HG02798 (cell line): ENCODE measurements around the gene RNH1.
"Not testable (repeated sequence)": the region's sequence is repeated elsewhere in the genome, so short reads cannot be mapped to it uniquely, and the experiment has no call there.

ENCODE experiments used
- ATAC-seq: cut with Tn5 transposase; IDR thresholded peaks from one replicate; pipeline ENCODE4 v1.9.1; 2021; ENCODE audit warnings: mild to moderate bottlenecking; ENCODE audit not compliant: unreplicated experiment, poor library complexity

The RNH1 gene

DNA sequence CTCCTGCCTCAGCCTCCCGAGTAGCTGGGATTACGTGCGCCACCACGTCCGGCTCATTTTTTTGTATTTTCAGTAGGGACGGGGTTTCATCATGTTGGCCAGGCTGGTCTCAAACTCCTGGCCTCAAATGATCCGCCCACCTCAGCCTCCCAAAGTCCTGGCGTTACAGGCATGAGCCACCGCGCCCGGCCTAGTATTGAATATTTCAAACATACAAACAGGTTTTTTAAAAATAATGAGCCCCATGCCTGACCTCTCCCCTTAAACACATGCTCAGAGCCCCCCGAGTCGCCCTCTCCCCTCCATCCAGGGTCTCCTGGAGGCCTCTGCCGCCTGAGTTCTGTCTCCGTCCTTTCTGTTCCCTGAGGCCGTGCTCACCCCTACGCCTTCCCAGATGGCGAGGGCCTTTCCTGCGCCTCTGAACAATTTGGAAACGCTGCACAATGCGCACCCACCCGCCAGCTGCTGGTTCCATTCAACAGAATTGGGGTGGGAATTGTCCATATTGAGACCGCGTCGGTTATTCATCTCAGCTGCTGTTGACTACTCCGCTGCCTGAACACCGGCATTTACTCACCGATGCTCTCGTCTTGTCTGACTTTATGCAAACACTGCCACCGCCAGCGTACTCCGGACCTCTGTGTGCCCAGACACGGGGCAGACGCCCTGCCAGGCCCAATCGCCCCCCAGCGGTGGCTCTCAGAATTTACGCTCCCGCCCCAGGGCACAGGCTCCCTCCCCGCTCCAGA lies 13.6 kb upstream of the RNH1 start:
- ATAC-seq, result no peak

DNA sequence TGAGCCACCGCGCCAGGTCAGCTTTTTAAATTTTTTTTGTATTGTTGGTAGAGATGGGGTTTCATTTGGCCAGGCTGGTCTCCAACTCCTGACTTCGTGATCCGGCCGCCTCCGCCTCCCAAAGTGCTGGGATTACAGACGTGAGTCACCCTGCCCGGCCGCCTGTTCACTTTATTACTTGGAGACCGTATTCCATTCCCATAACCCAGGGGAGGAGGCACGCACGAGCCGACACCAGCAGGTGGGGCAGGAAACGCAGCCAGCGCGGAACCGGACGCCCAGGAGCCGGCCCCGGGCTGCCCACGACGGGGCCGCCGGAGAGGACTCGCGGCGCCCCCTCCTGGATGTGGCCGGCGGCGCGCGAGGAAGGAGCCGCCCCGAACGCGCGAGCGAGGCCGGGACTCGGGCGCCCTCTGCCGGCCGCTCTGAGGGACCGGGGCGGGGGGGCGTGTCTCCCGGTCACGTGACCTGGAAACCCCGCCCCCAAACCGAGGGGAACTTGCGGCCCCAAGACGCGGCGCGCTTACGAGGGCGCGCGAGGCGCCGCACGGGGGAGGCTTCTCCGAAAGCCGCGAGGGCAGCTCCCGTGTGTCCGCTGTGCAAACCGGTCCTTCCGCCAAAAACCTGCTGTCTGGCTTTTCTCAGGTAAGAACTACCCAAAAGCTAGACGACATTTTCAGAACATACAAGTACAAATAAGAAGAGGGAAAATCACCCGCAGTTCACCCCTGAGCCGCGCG lies 11.6 kb upstream of the RNH1 start:
- peak; percentile 90 for ATAC-seq

DNA sequence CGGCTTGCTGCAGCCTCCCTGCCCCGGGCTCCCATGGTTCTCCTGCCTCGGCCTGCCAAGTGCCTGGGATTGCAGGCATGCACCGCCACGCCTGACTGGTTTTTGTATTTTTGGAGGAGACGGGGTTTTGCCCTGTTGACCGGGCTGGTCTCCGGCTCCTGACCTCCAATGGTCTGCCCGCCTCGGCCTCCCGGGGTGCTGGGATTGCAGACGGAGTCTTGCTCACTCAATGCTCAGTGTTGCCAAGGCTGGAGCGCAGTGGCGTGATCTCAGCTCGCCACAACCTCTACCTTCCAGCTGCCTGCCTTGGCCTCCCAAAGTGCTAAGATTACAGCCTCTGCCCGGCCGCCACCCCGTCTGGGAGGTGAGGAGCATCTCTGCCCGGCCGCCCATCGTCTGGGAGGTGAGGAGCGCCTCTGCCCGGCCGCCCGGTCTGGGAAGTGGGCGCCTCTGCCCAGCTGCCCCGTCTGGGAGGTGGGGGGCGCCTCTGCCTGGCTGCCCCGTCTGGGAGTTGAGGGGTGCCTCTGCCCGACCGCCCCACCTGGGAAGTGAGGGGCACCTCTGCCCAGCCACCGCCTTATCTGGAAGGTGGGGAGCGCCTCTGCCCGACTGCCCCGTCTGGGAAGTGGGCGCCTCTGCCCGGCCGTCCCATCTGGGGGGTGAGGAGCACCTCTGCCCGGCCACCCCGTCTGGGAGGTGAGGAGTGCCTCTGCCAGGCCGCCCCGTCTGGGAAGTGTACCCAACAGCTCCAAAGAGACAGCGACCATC lies 10.1 kb upstream of the RNH1 start:
- ATAC-seq, result not testable (repeated sequence)

DNA sequence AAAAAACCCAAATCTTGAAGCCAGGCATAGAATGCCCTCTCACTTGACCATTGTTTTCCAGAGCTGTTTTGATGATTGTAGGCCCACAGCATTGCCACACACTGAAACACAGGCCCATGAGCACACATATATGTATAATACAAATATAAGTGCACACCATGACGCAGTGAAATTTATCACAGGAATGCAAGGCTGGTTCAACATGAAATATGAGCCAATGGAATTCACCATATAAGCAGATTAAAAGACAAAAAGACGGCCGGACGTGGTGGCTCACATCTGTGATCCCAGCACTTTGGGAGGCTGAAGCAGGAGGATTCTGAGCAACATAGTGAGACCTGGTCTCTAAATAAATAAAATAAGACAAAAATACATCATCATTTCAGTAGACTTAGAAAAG lies 9.4 kb upstream of the RNH1 start:
- ATAC-seq, result no peak

DNA sequence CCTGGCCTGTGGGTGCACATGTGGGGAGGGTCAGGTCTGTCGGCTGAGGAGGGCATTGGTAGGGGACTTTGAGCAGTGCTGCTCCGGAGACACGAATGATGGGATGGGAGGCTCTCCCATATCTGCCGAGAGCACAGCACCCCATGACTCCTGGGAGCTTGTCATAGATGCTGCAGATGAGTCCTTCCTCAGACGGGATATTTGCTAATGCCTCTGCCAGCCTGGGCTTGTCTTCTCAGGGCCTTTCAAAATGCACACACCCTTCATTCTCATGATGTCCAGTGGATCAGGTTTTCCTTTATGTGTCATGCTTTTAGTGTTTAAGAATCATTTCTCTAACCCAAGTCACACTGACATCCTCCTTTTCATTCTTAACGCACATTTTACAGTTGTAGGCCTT lies 8.1 kb upstream of the RNH1 start:
- ATAC-seq, result no peak

DNA sequence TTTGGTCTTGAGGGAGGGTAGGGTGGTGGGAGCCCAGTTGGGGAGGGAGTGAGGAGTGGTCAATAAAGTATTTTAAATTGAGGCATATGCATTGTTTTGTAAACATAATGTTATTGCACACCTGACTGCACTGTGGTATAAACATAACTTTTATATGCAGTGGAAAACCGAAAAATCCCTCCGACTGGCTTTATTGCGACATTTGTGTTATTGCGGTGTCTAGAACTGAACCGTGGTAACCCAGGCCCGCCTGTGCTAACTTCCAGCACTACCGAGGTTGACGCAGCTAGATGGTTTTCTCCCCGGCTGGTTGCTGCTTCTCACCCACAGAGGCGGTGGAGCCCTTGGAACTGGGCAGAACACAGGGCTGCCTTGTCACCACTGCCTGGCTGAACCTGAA lies 7.6 kb upstream of the RNH1 start:
- ATAC-seq, result no peak

DNA sequence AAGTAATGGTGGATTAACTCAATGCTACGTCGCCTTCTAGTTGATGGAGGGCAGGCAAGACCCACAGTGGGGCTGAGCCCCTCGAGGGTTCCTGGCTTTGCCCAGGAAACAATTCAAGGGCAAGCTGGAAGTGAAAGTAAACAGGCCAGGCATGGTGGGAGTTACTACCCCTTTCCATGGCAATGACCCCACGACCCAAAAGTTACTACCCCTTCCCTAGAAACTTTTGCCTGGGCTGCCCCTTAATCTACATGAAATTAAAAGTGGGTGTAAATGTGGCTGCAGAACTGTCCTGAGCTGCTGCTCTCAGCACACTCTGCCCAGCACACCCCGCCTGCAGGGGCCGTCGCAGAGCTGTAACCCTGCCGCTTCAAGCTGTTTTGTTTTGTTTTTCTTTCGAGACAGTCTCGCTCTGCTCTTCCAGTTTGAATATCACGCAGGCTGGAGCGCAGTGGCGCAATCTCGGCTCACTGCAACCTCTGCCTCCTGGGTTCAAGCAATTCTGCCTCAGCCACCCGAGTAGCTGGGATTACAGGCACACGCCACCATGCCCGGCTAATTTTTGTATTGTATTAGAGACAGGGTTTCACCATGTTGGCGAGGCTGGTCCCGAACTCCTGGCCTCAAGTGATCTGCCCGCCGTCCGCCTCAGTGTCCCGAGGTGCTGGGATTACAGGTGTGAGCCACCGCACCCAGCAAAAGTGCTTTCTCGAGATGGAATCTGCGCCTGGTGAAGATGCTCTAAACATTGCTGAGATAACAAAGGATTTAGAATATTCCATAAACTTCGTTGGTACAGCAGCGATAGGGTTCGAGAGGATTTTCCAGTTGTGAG lies 5.9 kb upstream of the RNH1 start:
- no peak for ATAC-seq

DNA sequence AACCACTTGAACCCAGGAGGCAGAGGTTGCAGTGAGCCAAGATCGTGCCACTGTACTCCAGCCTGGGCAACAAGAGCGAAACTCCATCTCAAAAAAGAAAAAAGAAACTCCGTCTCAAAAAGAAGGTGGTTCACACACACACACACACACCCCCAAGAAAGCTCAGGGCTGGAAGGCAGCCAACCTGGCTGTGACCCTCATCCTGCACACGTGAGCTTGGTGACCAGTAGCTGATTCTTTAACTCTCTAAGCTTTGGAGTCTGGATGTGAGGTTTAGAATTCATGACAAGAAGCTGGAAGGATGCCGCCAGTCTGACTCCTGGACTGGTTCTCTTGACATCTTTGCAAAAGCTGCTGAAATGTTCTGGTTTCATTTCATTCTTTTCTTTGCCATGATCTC lies 1.9 kb upstream of the RNH1 start:
- no peak for ATAC-seq

DNA sequence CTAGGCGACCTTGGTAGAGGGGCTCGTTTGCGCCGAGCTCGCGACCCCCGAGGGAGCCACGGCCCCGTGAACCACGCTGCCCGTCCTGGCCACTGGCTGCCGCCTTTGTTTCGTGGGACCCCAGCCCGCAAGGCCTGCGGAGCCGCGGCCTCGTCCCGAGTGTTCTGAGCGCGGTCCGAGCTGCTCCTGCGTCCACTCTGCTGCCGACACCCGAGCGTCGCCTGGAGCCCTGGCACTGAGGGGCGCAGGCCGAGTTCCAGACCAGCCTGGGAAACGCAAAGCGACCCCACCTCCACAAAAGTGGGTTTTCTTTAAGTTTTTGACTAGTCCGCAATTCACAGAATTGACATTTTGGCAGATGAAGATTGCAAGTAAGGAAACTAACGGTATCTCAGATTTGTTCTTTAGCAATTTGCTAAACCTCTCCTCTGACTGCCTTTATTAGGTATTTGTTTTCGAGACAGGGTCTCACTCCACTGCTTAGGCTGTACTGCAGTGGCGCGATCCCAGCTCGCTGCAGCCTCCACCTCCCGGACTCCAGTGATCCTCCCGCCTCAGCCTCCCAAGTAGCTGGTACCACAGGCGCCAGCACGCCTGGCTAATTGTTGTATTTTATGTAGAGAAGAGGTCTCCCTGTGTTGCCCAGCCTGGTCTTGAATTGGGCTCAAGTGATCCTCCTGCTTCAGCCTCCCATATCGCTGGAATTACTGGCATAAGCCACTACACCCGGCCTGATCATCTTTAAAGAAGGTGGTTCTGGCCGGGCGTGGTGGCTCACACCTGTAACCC lies 879 bp upstream of the RNH1 start:
- ATAC-seq, result no peak

DNA sequence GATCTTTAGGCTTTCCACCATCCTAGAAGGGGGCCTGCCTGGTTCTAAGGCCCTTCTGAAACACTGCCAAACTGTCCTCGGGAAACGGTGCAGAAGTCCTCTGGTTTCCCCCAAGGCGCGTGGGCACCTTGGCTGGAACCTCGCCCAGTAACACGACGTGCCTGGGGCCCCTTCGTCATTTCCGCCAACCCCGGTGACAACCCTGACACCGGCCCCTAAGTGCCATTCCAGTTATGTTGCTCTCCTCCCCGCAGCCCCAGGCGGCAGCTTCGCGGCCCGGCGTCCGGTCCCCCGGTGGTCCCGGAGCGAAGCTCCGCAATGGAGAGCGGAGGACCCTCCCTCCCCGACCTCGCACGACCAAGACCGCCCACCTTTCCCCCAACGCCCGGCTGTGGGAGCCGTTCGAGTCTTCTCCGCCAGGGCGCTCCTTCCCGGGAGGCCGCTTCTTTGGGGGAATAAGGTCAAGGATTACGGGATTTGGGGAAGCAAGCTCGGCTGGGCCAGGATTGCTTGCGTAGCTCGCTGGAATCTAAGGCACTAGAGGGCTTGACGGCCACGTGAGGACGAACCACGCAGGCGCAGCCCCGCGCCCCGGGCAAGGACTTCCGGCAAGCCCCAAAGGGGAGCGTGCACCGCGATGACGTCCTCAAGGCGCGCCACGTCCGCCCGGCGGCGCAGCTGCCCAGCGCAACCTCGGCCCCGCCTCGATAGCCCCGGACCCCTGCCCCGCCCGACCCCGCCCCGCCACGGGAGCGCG lies 626 bp downstream of the RNH1 start:
- peak; percentile 80 for ATAC-seq

DNA sequence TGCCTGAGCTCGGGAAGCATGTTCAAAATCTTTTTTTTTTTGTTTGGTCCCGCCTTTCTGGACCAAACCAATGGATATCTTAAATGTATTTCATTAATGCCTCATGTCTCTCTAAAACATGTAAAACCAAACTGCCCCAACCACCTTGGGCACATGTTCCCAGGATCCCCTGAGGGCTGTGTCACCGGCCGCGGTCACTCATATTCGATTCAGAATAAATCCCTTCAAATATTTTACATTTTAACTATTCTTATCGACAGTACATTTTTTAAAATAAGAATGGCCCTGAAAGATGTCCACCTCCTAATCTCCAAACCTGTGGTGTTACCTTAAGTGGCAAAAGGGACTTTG lies 2.1 kb downstream of the RNH1 start:
- ATAC-seq, result no peak

DNA sequence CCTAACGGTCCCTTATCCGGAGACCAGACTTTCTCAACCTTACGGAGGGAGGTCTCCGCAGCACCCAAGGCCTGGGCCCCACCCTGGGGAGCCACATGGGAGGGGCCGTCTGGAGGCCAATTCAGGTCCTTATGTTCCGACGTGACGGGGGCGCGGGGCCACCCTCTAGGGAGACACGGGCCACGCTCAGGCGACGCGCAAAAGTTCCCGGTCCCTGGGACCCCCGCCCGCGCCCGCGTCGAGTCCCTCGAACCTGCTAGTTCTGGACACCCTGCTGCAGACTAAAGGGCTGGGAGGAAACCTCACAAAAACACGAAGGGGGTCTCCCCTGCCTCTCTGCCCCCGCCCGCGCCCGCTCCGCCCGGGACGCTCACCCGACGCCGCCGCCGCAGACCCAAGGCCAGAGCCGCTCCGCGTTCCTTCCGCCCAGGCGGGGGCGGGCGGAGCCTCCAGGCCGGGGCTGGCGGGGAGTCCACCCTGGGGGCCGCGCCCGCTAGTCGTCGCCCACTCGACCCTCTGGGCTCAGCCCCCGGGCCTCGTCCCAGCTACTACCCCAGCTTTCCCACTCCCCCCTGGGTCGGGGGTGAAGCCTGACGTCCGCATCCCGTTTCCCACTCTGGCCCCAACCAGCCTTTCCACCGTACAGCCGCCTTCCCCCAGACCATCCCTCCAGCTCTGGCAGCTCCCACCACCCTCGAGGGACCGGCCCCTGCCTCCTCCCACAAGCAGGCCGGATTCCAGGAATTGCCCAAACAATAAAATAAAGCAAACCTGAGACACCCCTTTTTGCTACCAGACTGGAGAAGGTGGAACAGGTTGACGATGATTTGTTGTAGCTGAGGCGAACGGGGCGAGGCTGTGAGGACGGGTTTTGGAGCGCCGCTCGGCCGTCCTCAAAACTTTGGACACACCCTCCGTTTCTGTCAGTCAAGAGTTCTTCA lies 2.7 kb downstream of the RNH1 start:
- ATAC-seq, result no peak

DNA sequence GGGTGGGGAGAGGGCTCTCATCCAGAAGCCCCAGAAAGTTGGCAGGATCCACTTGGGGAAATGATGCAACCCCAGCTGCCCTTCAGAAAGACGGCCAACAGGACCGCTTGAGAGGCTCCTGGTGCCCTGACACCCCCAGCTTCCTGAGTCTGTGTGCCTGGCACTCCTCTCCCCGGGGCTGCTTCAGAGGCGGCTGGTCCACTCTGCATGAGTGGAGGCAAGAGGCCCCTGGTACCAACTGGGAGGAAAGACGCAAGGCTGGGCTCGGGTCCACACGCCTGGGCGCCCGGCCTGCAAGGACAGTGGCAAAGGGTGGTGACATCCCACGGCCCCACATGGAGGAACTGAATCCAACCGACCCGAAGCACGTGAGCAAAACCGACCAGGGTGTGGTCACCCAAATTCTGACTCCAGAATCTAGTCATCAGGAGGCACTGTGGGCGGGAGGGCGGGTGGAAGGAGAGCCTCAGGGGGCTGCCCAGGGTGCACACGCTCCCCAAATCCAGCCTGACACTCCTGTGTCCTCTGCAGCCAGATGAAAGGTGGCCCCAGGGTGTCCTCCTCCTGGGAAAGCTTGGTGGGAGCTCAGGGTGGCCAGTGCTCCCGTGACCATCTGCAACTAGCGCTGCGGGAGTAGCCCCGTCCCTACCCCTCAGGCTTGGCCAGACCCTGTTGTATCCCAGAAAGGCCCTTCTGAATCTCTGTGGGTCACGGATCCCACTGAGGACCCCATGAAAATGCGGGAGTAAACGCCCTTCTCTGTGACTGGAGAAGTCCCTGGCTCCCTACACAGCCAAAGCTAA lies 3.7 kb downstream of the RNH1 start:
- no peak for ATAC-seq

DNA sequence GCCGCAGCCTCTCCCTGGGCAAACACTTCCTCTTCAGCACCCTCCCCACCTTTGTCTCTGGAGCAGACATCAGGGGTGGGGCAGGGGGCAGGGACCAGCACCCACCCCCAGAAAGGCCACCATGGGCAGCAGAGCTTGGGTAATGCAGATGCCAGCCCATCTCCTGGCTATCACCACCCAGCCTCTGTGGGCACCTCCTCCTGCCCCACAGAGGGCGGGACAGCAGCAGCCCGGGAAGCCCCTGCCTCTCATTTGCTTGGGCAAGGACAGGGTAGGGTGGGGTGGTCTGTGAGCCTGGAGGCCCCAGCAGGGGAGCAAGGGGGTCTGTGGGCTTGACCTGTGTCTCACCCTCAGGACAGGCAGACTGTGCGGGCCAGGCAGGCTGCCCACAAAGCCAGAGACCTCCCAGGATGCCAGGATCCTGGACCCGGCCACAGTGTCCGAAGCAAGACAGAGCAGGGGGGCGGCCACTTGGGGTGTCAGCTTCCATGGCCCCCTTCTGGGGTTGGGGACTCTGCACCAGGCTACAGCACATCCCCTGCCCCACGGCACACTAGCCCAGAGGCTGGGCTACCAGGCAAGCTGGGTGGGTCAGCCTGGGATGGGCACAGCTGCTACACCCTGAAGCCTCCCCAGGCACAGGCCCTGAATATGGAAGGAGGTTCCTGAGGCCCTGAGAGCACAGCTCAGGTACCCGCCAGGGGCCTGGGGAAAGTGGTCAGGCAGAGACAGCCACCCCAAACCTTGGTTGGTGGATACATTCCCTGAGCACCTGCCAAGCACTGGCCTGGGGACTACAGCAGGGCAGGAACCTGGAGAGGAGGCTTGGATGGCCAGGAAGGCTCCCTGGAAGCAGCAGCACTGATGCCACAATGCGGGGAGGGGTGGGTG lies 4.5 kb downstream of the RNH1 start:
- no peak for ATAC-seq

DNA sequence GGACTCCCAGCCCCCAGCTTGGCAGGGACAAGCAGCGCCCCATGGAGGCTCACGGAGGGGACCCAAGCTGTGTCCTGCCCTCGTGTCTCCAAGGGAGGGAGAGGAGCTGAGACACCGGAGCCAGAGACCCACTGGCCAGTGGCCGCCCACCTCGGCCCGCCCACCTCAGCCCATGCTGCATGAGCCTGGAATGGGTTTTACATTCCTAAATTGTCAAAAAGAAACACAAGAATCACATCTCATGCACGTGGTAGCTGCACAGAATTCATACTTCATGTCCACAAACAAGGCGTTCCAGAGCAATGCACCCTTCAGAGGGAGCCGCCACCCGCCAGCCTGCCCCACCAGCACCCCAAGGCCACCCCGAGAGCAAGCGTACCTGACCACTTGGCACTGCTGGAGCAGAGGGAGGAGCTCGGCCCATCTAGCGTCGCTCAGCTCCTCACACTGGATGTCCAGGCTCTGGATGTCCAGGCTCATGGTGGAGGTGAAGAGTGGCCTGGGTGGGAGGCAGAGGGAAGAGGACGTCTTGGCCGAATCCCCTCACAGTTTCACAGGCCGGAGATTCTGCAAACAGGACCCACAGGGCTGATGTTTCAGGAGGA lies 5.3 kb downstream of the RNH1 start:
- ATAC-seq, result no peak
